Transverse colon (tissue), 4 donors: ENCODE data around the gene NCOA1. TPM values are rescaled to one million over a fixed set of nuclear protein-coding genes. Genes with fewer than 3 reads are reported as not detected.

Source experiments
- DNase-seq: peaks from one replicate; pipeline ENCODE4 v3.0.0-alpha.2; 2019
- H3K27ac ChIP-seq, 4 donors: fragments of 200-600 bp; sonication (generic); 2 replicates each; pipeline ENCODE4 v1.5.1; 2016 to 2018; ENCODE audit warnings: inconsistent platforms in 4 of 4
- H3K27me3 ChIP-seq: fragments of 200-600 bp; sonication (generic); 2 replicates; pipeline ENCODE4 v1.5.1; 2017; ENCODE audit warnings: inconsistent platforms
- H3K36me3 ChIP-seq, 4 donors: fragments of 200-600 bp; sonication (generic); 2 replicates each; pipeline ENCODE4 v1.5.1; 2017 to 2019; ENCODE audit warnings: inconsistent platforms in 4 of 4
- H3K4me1 ChIP-seq, 4 donors: fragments of 200-600 bp; sonication (generic); 2 replicates each; pipeline ENCODE4 v1.5.1; 2017 to 2020; ENCODE audit warnings: inconsistent platforms in 4 of 4
- H3K4me3 ChIP-seq, 4 donors: fragments of 200-600 bp; sonication (generic); 1 replicate in 1 of 4; 2 replicates in 3 of 4; pipeline versions ENCODE4 v1.5.1 to v1.6.1; 2017 to 2019; ENCODE audit warnings: inconsistent platforms in 4 of 4
- H3K9me3 ChIP-seq, 2 donors: fragments of 200-600 bp; sonication (generic); 2 replicates each; pipeline ENCODE4 v1.5.1; 2017 to 2019; ENCODE audit warnings: inconsistent platforms in 2 of 2
- EP300 ChIP-seq: sonication (generic); formaldehyde crosslinking; IDR thresholded peaks from one replicate; pipeline ENCODE4 v1.6.1; 2017; ENCODE audit warnings: antibody characterized with exemption, low read depth
- POLR2A ChIP-seq: fragments of 450-650 bp; IDR thresholded peaks from one replicate; pipeline ENCODE4 v1.6.1; 2016; ENCODE audit warnings: antibody characterized with exemption, mild to moderate bottlenecking, moderate library complexity
- POLR2AphosphoS5 ChIP-seq, 3 donors: sonication (generic); formaldehyde crosslinking; IDR thresholded peaks; one replicate each; pipeline ENCODE4 v1.6.1; 2016; ENCODE audit warnings: antibody characterized with exemption in 3 of 3
- WGBS, 2 donors: methylation state at CpG; one replicate each; pipeline ENCODE4 v1.1.5; 2018; ENCODE audit warnings: low coverage in 1 of 2; 5-methylcytosine and 5-hydroxymethylcytosine counted together
- in situ Hi-C, 4 donors: fragments of 200-750 bp; cut with MboI; loops; one replicate each; pipeline versions ENCODE4 v1.15.0 to v1.15.1; 2017; ENCODE audit warnings: low sequenced_read_pairs in 3 of 4, low pct_ligation_motif_present in 1 of 4, low pct_unique_long_range_greater_than_20kb in 1 of 4
- intact Hi-C: fragments of 100-400 bp; cut with DNase I; formaldehyde crosslinking; loops from one replicate; pipeline ENCODE4 v1.15.1; 2023; ENCODE audit warnings: low total_unique reads
- total RNA-seq, 4 donors: library from RNA; depleted of rRNA; stranded (reverse); fragments of >200 nt; gene quantifications; one replicate each; pipeline ENCODE4 v1.1.0, GENCODE V29; 2016
- TF ChIP-seq, protein P1 (sequence below), 5 experiments: fragments of 200-600 bp in 3 of 5; fragments of 450-650 bp in 2 of 5; sonication (generic) in 3 of 5; IDR thresholded peaks; 1 replicate in 2 of 5; 2 replicates in 3 of 5; pipeline ENCODE4 v1.5.1; 2016 to 2017; ENCODE audit warnings: antibody characterized with exemption in 5 of 5, inconsistent platforms in 3 of 5, mild to moderate bottlenecking in 2 of 5, moderate library complexity in 1 of 5

NCOA1 gene
- total RNA-seq, 4 donors from 2014 or later = 32.9 to 56.5 (median 47.9) TPM

DNA sequence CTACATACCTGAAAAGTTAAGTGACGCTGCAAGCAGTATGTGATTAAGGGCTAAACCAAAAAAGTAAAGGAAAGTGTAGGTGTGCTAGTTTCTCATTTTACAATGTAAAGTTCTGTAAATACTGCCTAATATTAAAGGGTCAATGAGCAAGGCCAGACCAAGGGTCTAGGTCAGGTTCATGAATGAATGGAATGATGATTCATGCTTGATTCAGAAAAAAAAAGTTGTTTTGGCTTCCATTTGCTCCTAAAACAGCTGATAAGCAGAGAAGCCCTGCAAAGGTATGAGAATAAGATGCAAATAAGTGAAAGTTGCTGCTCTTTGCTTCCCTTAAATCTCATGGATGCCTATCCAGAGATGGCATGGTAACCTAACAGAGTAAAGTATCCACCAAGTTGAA lies 240.9 kb downstream of the NCOA1 start:
- TF ChIP-seq, protein P1, sequence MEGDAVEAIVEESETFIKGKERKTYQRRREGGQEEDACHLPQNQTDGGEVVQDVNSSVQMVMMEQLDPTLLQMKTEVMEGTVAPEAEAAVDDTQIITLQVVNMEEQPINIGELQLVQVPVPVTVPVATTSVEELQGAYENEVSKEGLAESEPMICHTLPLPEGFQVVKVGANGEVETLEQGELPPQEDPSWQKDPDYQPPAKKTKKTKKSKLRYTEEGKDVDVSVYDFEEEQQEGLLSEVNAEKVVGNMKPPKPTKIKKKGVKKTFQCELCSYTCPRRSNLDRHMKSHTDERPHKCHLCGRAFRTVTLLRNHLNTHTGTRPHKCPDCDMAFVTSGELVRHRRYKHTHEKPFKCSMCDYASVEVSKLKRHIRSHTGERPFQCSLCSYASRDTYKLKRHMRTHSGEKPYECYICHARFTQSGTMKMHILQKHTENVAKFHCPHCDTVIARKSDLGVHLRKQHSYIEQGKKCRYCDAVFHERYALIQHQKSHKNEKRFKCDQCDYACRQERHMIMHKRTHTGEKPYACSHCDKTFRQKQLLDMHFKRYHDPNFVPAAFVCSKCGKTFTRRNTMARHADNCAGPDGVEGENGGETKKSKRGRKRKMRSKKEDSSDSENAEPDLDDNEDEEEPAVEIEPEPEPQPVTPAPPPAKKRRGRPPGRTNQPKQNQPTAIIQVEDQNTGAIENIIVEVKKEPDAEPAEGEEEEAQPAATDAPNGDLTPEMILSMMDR (IDR thresholded peaks at IDR 0.05) = no peak
- no peak for TF ChIP-seq POLR2AphosphoS5 (IDR thresholded peaks at IDR 0.05)
- no peak for TF ChIP-seq POLR2A
- no peak for TF ChIP-seq EP300

DNA sequence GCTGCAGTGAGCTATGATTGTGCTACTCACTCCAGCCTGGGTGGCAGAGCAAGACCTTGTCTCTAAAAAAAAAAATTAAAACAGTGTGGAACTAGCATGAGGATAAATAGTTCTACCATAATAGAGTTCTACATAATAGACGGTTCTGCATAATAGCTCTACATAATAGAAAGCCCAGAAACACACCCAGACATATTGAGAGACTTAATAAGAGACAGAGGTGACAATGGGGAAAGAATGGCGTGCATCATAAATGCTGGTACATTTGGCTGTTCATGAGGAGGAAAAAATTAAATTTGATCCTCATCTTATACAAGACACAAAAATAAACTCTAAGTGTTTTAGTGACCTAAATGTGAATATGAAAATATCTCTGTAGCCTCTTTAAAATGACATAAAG lies 243.7 kb downstream of the NCOA1 start:
- intact Hi-C loops = no loop called here
- TF ChIP-seq, protein P1 (IDR thresholded peaks at IDR 0.05) = no peak
- no peak for TF ChIP-seq POLR2AphosphoS5 (IDR thresholded peaks at IDR 0.05)
- TF ChIP-seq POLR2A = no peak
- TF ChIP-seq EP300 = no peak
- no peak overlapping the region for H3K4me3 ChIP-seq
- H3K27me3 ChIP-seq = no peaks in the 10 kb centered on the region
- H3K9me3 ChIP-seq = no peaks in the 10 kb centered on the region
- in situ Hi-C loops = no loop called here
- no peak for DNase-seq
- no peak overlapping the region for H3K27ac ChIP-seq
- peaks cover 0 to 4% (median 2%) of the 10 kb centered on the region in 4 donors for H3K36me3 ChIP-seq
- WGBS, 2 donors = 87 to 90% methylated on average over 2 of the region's 2 CpGs
- H3K4me1 ChIP-seq = peaks cover 0 to 3% (median 0%) of the 10 kb centered on the region in 4 donors

More for the DNA sequence above, 240.9 kb downstream of the NCOA1 start:
- WGBS, 2 donors = 96 to 100% methylated on average over 1 of the region's 1 CpG
- Histone ChIP-seq H3K4me3 (no peak overlapping the region), H3K4me1 (no peaks in the 10 kb centered on the region), H3K27ac (no peak overlapping the region), H3K36me3 (peaks cover 0 to 27% (median 12%) of the 10 kb centered on the region in 4 donors), H3K9me3 (no peaks in the 10 kb centered on the region), H3K27me3 (no peaks in the 10 kb centered on the region)
- in situ Hi-C loops = no loop called here
- DNase-seq = no peak
- intact Hi-C loops = no loop called here

DNA sequence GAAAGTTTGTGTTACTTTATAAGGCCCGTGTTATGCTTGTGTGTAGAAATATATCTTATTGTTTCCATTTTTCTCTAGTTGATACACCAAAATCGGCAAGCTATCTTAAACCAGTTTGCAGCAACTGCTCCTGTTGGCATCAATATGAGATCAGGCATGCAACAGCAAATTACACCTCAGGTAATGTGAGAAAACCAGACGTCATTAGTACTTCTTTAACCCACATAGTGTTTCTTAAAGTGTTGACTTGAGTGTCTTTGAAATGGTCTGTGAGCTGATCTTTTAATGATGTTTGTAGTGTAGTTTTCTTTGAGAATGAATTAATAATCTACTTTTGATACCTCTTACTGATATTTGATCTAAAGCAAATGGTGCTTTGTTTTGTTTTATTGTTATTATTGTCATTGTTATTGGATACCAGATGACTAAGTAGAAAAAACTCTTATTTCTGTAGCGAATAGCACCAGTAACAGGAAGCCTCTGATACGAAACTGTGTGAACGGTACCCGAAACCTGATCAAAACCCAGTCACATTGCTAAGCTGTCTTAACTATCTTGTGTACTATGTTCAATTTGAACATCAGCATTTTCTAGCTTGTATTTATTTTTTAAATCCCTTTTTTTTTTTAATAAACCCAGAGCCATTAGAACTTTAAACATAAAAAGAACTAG lies 248.4 kb downstream of the NCOA1 start:
- Histone ChIP-seq H3K4me1 (peaks cover 0 to 3% (median 0%) of the 10 kb centered on the region in 4 donors), H3K27me3 (no peaks in the 10 kb centered on the region), H3K4me3 (no peak overlapping the region), H3K36me3 (peaks cover 0 to 24% (median 8%) of the 10 kb centered on the region in 4 donors), H3K9me3 (no peaks in the 10 kb centered on the region), H3K27ac (no peak overlapping the region)
- in situ Hi-C loops = no loop called here
- DNase-seq = no peak
- TF ChIP-seq, protein P1 (IDR thresholded peaks at IDR 0.05) = no peak
- no peak for TF ChIP-seq EP300
- TF ChIP-seq POLR2A = no peak
- TF ChIP-seq POLR2AphosphoS5 (IDR thresholded peaks at IDR 0.05) = no peak
- WGBS, 2 donors = 88 to 94% methylated on average over 7 of the region's 7 CpGs
- intact Hi-C loops = no loop called here

DNA sequence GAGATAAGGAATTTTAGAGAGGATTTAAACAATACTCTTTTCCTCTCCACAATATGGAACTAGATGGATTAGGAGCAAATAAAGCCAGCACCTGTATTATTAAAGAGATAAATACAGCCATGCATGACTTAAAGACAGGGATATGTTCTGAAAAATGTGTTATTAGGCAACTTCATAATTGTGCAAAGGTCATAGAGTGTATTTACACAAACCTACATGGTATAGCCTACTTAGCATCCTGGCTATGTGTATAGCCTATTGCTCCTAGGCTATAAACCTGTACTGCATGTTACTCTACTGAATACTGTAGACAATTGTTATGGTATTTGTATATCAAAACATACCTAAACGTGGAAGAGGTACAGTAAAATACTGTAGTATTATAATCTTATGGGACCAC lies 249.1 kb downstream of the NCOA1 start:
- Histone ChIP-seq H3K27me3 (no peaks in the 10 kb centered on the region), H3K4me1 (peaks cover 0 to 3% (median 0%) of the 10 kb centered on the region in 4 donors), H3K36me3 (peaks cover 0 to 24% (median 8%) of the 10 kb centered on the region in 4 donors), H3K4me3 (no peak overlapping the region), H3K27ac (no peak overlapping the region), H3K9me3 (no peaks in the 10 kb centered on the region)
- WGBS, 2 donors = 53 to 100% methylated on average over 1 of the region's 1 CpG
- intact Hi-C loops = no loop called here
- TF ChIP-seq, protein P1 (IDR thresholded peaks at IDR 0.05) = no peak
- TF ChIP-seq POLR2AphosphoS5 (IDR thresholded peaks at IDR 0.05) (no peak), EP300 (no peak), POLR2A (no peak)
- in situ Hi-C loops = no loop called here
- no peak for DNase-seq
